ENCODE measurements around the gene DENND1A. TPM values are rescaled to one million over a fixed set of nuclear protein-coding genes. Genes with fewer than 3 reads are reported as not detected.

Gene DENND1A
- total RNA-seq, 1 experiment from 2014 or later, result 19.7 TPM

DNA sequence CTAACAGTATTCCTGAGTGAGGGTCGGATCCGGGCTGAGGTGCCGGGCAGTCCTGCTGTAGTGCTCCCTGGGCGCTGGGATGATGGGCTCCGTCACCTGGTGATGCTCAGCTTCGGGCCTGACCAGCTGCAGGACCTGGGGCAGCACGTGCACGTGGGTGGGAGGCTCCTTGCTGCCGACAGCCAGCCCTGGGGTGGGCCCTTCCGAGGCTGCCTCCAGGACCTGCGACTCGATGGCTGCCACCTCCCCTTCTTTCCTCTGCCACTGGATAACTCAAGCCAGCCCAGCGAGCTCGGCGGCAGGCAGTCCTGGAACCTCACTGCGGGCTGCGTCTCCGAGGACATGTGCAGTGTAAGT lies 558.7 kb downstream of the DENND1A start:
- Histone ChIP-seq H3K36me3 (ENCODE audit: control insufficient read depth, insufficient read depth, low read length) (no peaks in the 10 kb centered on the region), H3K4me3 (ENCODE audit: low read depth in 2 of 2, low read length in 2 of 2) (no peak overlapping the region), H3K4me1 (ENCODE audit: control insufficient read depth, insufficient read depth, low read length) (no peaks in the 10 kb centered on the region), H3K9me3 (ENCODE audit: control insufficient read depth, insufficient read depth, low read depth, low read length) (no peaks in the 10 kb centered on the region), H3K27ac (ENCODE audit: low read length) (no peak overlapping the region), H3K27me3 (ENCODE audit: control insufficient read depth, insufficient read depth, low read length) (no peaks in the 10 kb centered on the region)
- TF ChIP-seq, protein P1, sequence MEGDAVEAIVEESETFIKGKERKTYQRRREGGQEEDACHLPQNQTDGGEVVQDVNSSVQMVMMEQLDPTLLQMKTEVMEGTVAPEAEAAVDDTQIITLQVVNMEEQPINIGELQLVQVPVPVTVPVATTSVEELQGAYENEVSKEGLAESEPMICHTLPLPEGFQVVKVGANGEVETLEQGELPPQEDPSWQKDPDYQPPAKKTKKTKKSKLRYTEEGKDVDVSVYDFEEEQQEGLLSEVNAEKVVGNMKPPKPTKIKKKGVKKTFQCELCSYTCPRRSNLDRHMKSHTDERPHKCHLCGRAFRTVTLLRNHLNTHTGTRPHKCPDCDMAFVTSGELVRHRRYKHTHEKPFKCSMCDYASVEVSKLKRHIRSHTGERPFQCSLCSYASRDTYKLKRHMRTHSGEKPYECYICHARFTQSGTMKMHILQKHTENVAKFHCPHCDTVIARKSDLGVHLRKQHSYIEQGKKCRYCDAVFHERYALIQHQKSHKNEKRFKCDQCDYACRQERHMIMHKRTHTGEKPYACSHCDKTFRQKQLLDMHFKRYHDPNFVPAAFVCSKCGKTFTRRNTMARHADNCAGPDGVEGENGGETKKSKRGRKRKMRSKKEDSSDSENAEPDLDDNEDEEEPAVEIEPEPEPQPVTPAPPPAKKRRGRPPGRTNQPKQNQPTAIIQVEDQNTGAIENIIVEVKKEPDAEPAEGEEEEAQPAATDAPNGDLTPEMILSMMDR (IDR thresholded peaks at IDR 0.05), result no peak
- TF ChIP-seq, protein P2, sequence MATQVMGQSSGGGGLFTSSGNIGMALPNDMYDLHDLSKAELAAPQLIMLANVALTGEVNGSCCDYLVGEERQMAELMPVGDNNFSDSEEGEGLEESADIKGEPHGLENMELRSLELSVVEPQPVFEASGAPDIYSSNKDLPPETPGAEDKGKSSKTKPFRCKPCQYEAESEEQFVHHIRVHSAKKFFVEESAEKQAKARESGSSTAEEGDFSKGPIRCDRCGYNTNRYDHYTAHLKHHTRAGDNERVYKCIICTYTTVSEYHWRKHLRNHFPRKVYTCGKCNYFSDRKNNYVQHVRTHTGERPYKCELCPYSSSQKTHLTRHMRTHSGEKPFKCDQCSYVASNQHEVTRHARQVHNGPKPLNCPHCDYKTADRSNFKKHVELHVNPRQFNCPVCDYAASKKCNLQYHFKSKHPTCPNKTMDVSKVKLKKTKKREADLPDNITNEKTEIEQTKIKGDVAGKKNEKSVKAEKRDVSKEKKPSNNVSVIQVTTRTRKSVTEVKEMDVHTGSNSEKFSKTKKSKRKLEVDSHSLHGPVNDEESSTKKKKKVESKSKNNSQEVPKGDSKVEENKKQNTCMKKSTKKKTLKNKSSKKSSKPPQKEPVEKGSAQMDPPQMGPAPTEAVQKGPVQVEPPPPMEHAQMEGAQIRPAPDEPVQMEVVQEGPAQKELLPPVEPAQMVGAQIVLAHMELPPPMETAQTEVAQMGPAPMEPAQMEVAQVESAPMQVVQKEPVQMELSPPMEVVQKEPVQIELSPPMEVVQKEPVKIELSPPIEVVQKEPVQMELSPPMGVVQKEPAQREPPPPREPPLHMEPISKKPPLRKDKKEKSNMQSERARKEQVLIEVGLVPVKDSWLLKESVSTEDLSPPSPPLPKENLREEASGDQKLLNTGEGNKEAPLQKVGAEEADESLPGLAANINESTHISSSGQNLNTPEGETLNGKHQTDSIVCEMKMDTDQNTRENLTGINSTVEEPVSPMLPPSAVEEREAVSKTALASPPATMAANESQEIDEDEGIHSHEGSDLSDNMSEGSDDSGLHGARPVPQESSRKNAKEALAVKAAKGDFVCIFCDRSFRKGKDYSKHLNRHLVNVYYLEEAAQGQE (IDR thresholded peaks at IDR 0.05; ENCODE audit: insufficient read depth in 1 of 2, low read depth in 2 of 2, low read length in 1 of 2), result no peak
- no peak for TF ChIP-seq TCF7L2 (IDR thresholded peaks at IDR 0.05; ENCODE audit: low read depth, low read length)
- TF ChIP-seq POLR2AphosphoS5 (IDR thresholded peaks at IDR 0.05; ENCODE audit: low read depth, low read length), result no peak
- no peak for TF ChIP-seq SIN3A (IDR thresholded peaks at IDR 0.05; ENCODE audit: borderline replicate concordance, insufficient read depth, low read depth, low read length)
- intact Hi-C loops (cut with micrococcal nuclease; ENCODE audit: unreplicated experiment), result no loop called here
- in situ Hi-C loops (cut with HindIII; ENCODE audit: low pct_unique_long_range_greater_than_20kb, low sequenced_read_pairs), result no loop called here
- ChIA-PET CTCF (interaction anchor here (0.5 kb wide), 1 partner anchor 429 kb away, joined by 4 read pairs; no protein-coding TSS in a partner anchor), POLR2A (no interaction called here)
- no peak for ATAC-seq
- no TSS peak for BruUV-seq (replicated peaks)
- DNase-seq (ENCODE audit: low read depth, low spot score), result no peak

DNA sequence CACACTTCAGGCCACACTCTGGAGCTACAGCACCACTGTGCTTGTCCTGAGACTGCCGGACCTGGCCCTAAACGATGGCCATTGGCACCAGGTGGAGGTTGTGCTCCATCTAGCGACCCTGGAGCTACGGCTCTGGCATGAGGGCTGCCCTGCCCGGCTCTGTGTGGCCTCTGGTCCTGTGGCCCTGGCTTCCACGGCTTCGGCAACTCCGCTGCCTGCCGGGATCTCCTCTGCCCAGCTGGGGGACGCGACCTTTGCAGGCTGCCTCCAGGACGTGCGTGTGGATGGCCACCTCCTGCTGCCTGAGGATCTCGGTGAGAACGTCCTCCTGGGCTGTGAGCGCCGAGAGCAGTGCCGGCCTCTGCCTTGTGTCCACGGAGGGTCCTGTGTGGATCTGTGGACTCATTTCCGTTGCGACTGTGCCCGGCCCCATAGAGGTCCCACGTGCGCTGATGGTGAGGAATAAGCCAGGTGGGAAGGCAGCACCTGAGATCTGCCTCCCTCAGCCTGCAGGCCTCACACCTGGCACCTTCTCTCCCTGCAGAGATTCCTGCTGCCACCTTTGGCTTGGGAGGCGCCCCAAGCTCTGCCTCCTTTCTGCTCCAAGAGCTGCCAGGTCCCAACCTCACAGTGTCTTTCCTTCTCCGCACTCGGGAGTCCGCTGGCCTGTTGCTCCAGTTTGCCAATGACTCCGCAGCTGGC lies 559.2 kb downstream of the DENND1A start:
- Histone ChIP-seq H3K36me3 (ENCODE audit: control insufficient read depth, insufficient read depth, low read length) (no peaks in the 10 kb centered on the region), H3K4me3 (ENCODE audit: low read depth in 2 of 2, low read length in 2 of 2) (no peak overlapping the region), H3K9me3 (ENCODE audit: control insufficient read depth, insufficient read depth, low read depth, low read length) (no peaks in the 10 kb centered on the region), H3K27me3 (ENCODE audit: control insufficient read depth, insufficient read depth, low read length) (no peaks in the 10 kb centered on the region), H3K27ac (ENCODE audit: low read length) (no peak overlapping the region), H3K4me1 (ENCODE audit: control insufficient read depth, insufficient read depth, low read length) (no peaks in the 10 kb centered on the region)
- CTCF ChIA-PET, result no interaction called here
- POLR2A ChIA-PET, result no interaction called here
- DNase-seq (ENCODE audit: low read depth, low spot score), result no peak
- in situ Hi-C loops (cut with HindIII; ENCODE audit: low pct_unique_long_range_greater_than_20kb, low sequenced_read_pairs), result no loop called here
- BruUV-seq (replicated peaks), result no TSS peak
- ATAC-seq, result peak; percentile 53
- TF ChIP-seq, protein P1 (IDR thresholded peaks at IDR 0.05), result no peak
- TF ChIP-seq POLR2AphosphoS5 (IDR thresholded peaks at IDR 0.05; ENCODE audit: low read depth, low read length), result no peak
- no peak for TF ChIP-seq SIN3A (IDR thresholded peaks at IDR 0.05; ENCODE audit: borderline replicate concordance, insufficient read depth, low read depth, low read length)
- TF ChIP-seq, protein P2 (IDR thresholded peaks at IDR 0.05; ENCODE audit: insufficient read depth in 1 of 2, low read depth in 2 of 2, low read length in 1 of 2), result no peak
- no peak for TF ChIP-seq TCF7L2 (IDR thresholded peaks at IDR 0.05; ENCODE audit: low read depth, low read length)
- intact Hi-C loops (cut with micrococcal nuclease; ENCODE audit: unreplicated experiment), result no loop called here
